Naive thymus-derived CD4-positive, alpha-beta T cell (primary cell): ENCODE data around the gene TRAPPC3. TPM values are rescaled to one million over a fixed set of nuclear protein-coding genes. Genes with fewer than 3 reads are reported as not detected.

ENCODE experiments used
- ATAC-seq: fragments of 150-1000 bp; cut with Tn5 transposase; 2 replicates; pipeline ENCODE4 v1.10.0; 2021; ENCODE audit warnings: mild to moderate bottlenecking, moderate library complexity
- CTCF ChIA-PET: fragments of 350-600 bp; sonication (Branson Sonifier 250); formaldehyde crosslinking; loops from one replicate; lab custom pipeline; 2021; ENCODE audit warnings: antibody characterized with exemption; lab: Charles Lee
- POLR2A ChIA-PET: fragments of 350-600 bp; sonication (Branson Sonifier 250); formaldehyde crosslinking; loops from one replicate; lab custom pipeline; 2021; ENCODE audit warnings: antibody characterized with exemption, inconsistent platforms; lab: Charles Lee
- DNase-seq, 9 donors: peaks; one replicate each; pipeline versions ENCODE4 v3.0.0 to v3.0.0-alpha.2; 2020 to 2022; ENCODE audit warnings: mixed read lengths in 1 of 9
- H3K27ac ChIP-seq: one replicate; pipeline ENCODE4 v1.7.0; 2013; ENCODE audit warnings: mild to moderate bottlenecking, low read depth, low read length, moderate library complexity
- H3K27me3 ChIP-seq, 2 donors: one replicate each; pipeline ENCODE4 v1.7.0; 2013; ENCODE audit warnings: low read length in 2 of 2, mild to moderate bottlenecking in 2 of 2, moderate library complexity in 2 of 2; ENCODE audit not compliant: control insufficient read depth in 2 of 2, insufficient read depth in 2 of 2
- H3K36me3 ChIP-seq, 3 experiments: 1 replicate in 2 of 3; 2 replicates in 1 of 3; pipeline ENCODE4 v1.7.0; 2013; ENCODE audit warnings: low read length in 3 of 3, mild to moderate bottlenecking in 3 of 3, moderate library complexity in 1 of 3; ENCODE audit not compliant: insufficient read depth in 3 of 3, control insufficient read depth in 2 of 3
- H3K4me1 ChIP-seq, 2 donors: one replicate each; pipeline ENCODE4 v1.7.0; 2013; ENCODE audit warnings: low read length in 2 of 2, mild to moderate bottlenecking in 2 of 2, moderate library complexity in 1 of 2; ENCODE audit not compliant: control insufficient read depth in 2 of 2, insufficient read depth in 2 of 2
- H3K4me3 ChIP-seq: 2 replicates; pipeline ENCODE4 v1.7.0; 2013; ENCODE audit warnings: mild to moderate bottlenecking, low read length
- H3K9me3 ChIP-seq, 3 experiments: 1 replicate in 2 of 3; 2 replicates in 1 of 3; pipeline ENCODE4 v1.7.0; 2013; ENCODE audit warnings: low read length in 3 of 3; ENCODE audit not compliant: control insufficient read depth in 2 of 3
- H3K27ac Mint-ChIP-seq, 9 donors: one replicate each; pipeline ENCODE4 v1.8.0; 2020 to 2022; ENCODE audit warnings: mixed read lengths in 9 of 9, mild to moderate bottlenecking in 8 of 9, moderate library complexity in 5 of 9, inconsistent platforms in 2 of 9
- H3K27me3 Mint-ChIP-seq, 5 donors: one replicate each; pipeline ENCODE4 v1.8.0; 2021 to 2022; ENCODE audit warnings: mixed read lengths in 5 of 5, mild to moderate bottlenecking in 1 of 5
- H3K36me3 Mint-ChIP-seq, 5 donors: one replicate each; pipeline ENCODE4 v1.8.0; 2020 to 2022; ENCODE audit warnings: mixed read lengths in 5 of 5, mild to moderate bottlenecking in 3 of 5, inconsistent platforms in 1 of 5
- H3K4me1 Mint-ChIP-seq, 7 donors: one replicate each; pipeline ENCODE4 v1.8.0; 2020 to 2022; ENCODE audit warnings: mixed read lengths in 7 of 7, mild to moderate bottlenecking in 3 of 7, inconsistent platforms in 1 of 7
- H3K4me3 Mint-ChIP-seq, 10 donors: one replicate each; pipeline ENCODE4 v1.8.0; 2020 to 2022; ENCODE audit warnings: mild to moderate bottlenecking in 10 of 10, mixed read lengths in 10 of 10, moderate library complexity in 6 of 10, inconsistent platforms in 2 of 10
- H3K9me3 Mint-ChIP-seq, 11 donors: one replicate each; pipeline ENCODE4 v1.8.0; 2020 to 2022; ENCODE audit warnings: mixed read lengths in 11 of 11, mild to moderate bottlenecking in 4 of 11, inconsistent platforms in 1 of 11, moderate library complexity in 1 of 11
- intact Hi-C, 2 donors: fragments of 100-400 bp; cut with micrococcal nuclease; formaldehyde crosslinking; loops; one replicate each; pipeline ENCODE4 v1.15.1; 2023
- polyA plus RNA-seq, 2 donors: library from polyadenylated mRNA; unstranded; fragments of 300-500 nt; fragmentation: Illumina TruSeq; gene quantifications; one replicate each; pipeline ENCODE4 v1.2.3, GENCODE V29; 2021
- total RNA-seq, 6 experiments: library from RNA in 5 of 6; stranded (reverse) in 5 of 6; gene quantifications; 1 replicate in 5 of 6; 2 replicates in 1 of 6; pipeline ENCODE4 v1.2.3 and lab custom pipeline; 2021 to 2026

Gene TRAPPC3
- total and polyA plus RNA-seq, 7 experiments from 2014 or later: 32.1 to 110 (median 49.0) TPM

GRCh38 chr1:36095760-36096405 lies 53.4 kb downstream of the TRAPPC3 start:
- intact Hi-C loops: no loop called here
- Histone ChIP-seq H3K4me1 (no peaks in the 10 kb centered on the region), H3K36me3 (peaks cover 0 to 60% (median 4%) of the 10 kb centered on the region in 3 experiments), H3K9me3 (no peaks in the 10 kb centered on the region), H3K27me3 (no peaks in the 10 kb centered on the region), H3K4me3 (no peak overlapping the region), H3K27ac (no peak overlapping the region)
- CTCF ChIA-PET: interaction anchor here (0.6 to 2.9 kb wide), 3 partner anchors 14 to 39 kb away, joined by 3 to 11 read pairs (median 3); no protein-coding TSS in a partner anchor
- no peak overlapping the region for H3K4me3 Mint-ChIP-seq
- no peak for DNase-seq
- H3K9me3 Mint-ChIP-seq: no peaks in the 10 kb centered on the region
- ATAC-seq: peak; percentile 26
- H3K4me1 Mint-ChIP-seq: peaks cover 8 to 18% (median 12%) of the 10 kb centered on the region in 7 donors
- H3K27me3 Mint-ChIP-seq: no peaks in the 10 kb centered on the region
- H3K36me3 Mint-ChIP-seq: peaks cover 0 to 29% (median 0%) of the 10 kb centered on the region in 5 donors
- H3K27ac Mint-ChIP-seq: peak overlapping the region in 2 of 9 donors; percentile 14 to 22
- POLR2A ChIA-PET: interaction anchor here (0.7 to 1.4 kb wide), 5 partner anchors 15 to 144 kb away, joined by 3 to 6 read pairs (median 3); partner anchors contain the start of gene THRAP3

GRCh38 chr1:36094621-36095061 lies 54.6 kb downstream of the TRAPPC3 start:
- Histone ChIP-seq H3K9me3 (no peaks in the 10 kb centered on the region), H3K36me3 (peaks cover 0 to 60% (median 4%) of the 10 kb centered on the region in 3 experiments)
- intact Hi-C loops: no loop called here

GRCh38 chr1:36093929-36094328 lies 55.4 kb downstream of the TRAPPC3 start:
- H3K4me1 ChIP-seq: peaks cover 6 to 12% of the 10 kb centered on the region in 2 donors

More at GRCh38 chr1:36094621-36095061, 54.6 kb downstream of the TRAPPC3 start:
- Histone ChIP-seq H3K27ac (no peak overlapping the region), H3K4me1 (peaks cover 2 to 8% of the 10 kb centered on the region in 2 donors), H3K27me3 (no peaks in the 10 kb centered on the region), H3K4me3 (no peak overlapping the region)
- Mint-ChIP-seq H3K9me3 (no peaks in the 10 kb centered on the region), H3K4me3 (no peak overlapping the region), H3K27ac (peak overlapping the region in 1 of 9 donors; percentile 20), H3K4me1 (peaks cover 7 to 26% (median 17%) of the 10 kb centered on the region in 7 donors), H3K27me3 (no peaks in the 10 kb centered on the region), H3K36me3 (peaks cover 0 to 29% (median 0%) of the 10 kb centered on the region in 5 donors)
- CTCF ChIA-PET: interaction anchor here (0.8 to 2.9 kb wide), 3 partner anchors 39 to 55 kb away, joined by 3 to 11 read pairs (median 3); no protein-coding TSS in a partner anchor
- POLR2A ChIA-PET: interaction anchor here (0.6 to 1.1 kb wide), 2 partner anchors 129 to 290 kb away, joined by 3 read pairs; partner anchors contain the start of gene THRAP3
- DNase-seq (no peak), ATAC-seq (no peak)

GRCh38 chr1:36093226-36093625 lies 56.1 kb downstream of the TRAPPC3 start:
- no peaks in the 10 kb centered on the region for H3K27me3 ChIP-seq
- Mint-ChIP-seq H3K4me3 (no peak overlapping the region), H3K4me1 (peaks cover 12 to 30% (median 21%) of the 10 kb centered on the region in 7 donors), H3K27me3 (no peaks in the 10 kb centered on the region), H3K27ac (no peak overlapping the region), H3K9me3 (peaks cover 0 to 2% (median 0%) of the 10 kb centered on the region in 11 donors), H3K36me3 (peaks cover 0 to 29% (median 0%) of the 10 kb centered on the region in 5 donors)
- ChIA-PET CTCF (interaction anchor here (1.7 kb wide), 1 partner anchor 47 kb away, joined by 3 read pairs; no protein-coding TSS in a partner anchor), POLR2A (interaction anchor here (1.0 kb wide), 1 partner anchor 42 kb away, joined by 4 read pairs; no protein-coding TSS in a partner anchor)
- intact Hi-C loops: no loop called here
- peaks cover 0 to 66% (median 4%) of the 10 kb centered on the region in 3 experiments for H3K36me3 ChIP-seq
- peaks cover 9 to 14% of the 10 kb centered on the region in 2 donors for H3K4me1 ChIP-seq
- H3K27ac ChIP-seq: no peak overlapping the region
- ATAC-seq (no peak), DNase-seq (no peak)
- no peak overlapping the region for H3K4me3 ChIP-seq
- no peaks in the 10 kb centered on the region for H3K9me3 ChIP-seq

More at GRCh38 chr1:36093929-36094328, 55.4 kb downstream of the TRAPPC3 start:
- Mint-ChIP-seq H3K36me3 (peaks cover 0 to 29% (median 0%) of the 10 kb centered on the region in 5 donors), H3K27ac (no peak overlapping the region), H3K27me3 (no peaks in the 10 kb centered on the region), H3K9me3 (peaks cover 0 to 2% (median 0%) of the 10 kb centered on the region in 11 donors), H3K4me3 (no peak overlapping the region), H3K4me1 (peaks cover 12 to 30% (median 21%) of the 10 kb centered on the region in 7 donors)
- CTCF ChIA-PET: interaction anchor here (2.9 kb wide), 1 partner anchor 41 kb away, joined by 11 read pairs; no protein-coding TSS in a partner anchor
- intact Hi-C loops: no loop called here
- H3K27ac ChIP-seq: no peak overlapping the region
- H3K4me3 ChIP-seq: no peak overlapping the region
- H3K9me3 ChIP-seq: no peaks in the 10 kb centered on the region
- peaks cover 0 to 64% (median 4%) of the 10 kb centered on the region in 3 experiments for H3K36me3 ChIP-seq
- DNase-seq (no peak), ATAC-seq (no peak)
- POLR2A ChIA-PET: interaction anchor here (0.5 to 1.0 kb wide), 3 partner anchors 41 to 291 kb away, joined by 3 to 4 read pairs (median 3); no protein-coding TSS in a partner anchor
- H3K27me3 ChIP-seq: no peaks in the 10 kb centered on the region

- H3K4me1 ChIP-seq: peaks cover 11 to 16% of the 10 kb centered on the region in 2 donors
- no peak overlapping the region for H3K4me3 ChIP-seq
- no peak for DNase-seq
- ATAC-seq: no peak
- H3K27ac ChIP-seq: no peak overlapping the region
- ChIA-PET CTCF (interaction anchor here (0.6 to 1.7 kb wide), 2 partner anchors 47 to 141 kb away, joined by 3 read pairs; no protein-coding TSS in a partner anchor), POLR2A (interaction anchor here (0.5 kb wide), 2 partner anchors 130 to 197 kb away, joined by 4 read pairs; no protein-coding TSS in a partner anchor)
- no peak overlapping the region for H3K27ac Mint-ChIP-seq
- no peaks in the 10 kb centered on the region for H3K27me3 ChIP-seq
- peaks cover 0 to 29% (median 0%) of the 10 kb centered on the region in 5 donors for H3K36me3 Mint-ChIP-seq
- no peaks in the 10 kb centered on the region for H3K9me3 ChIP-seq
- intact Hi-C loops: no loop called here
- H3K27me3 Mint-ChIP-seq: no peaks in the 10 kb centered on the region
- H3K4me1 Mint-ChIP-seq: peaks cover 12 to 30% (median 21%) of the 10 kb centered on the region in 7 donors
- no peak overlapping the region for H3K4me3 Mint-ChIP-seq
- H3K36me3 ChIP-seq: peaks cover 0 to 66% (median 4%) of the 10 kb centered on the region in 3 experiments
- H3K9me3 Mint-ChIP-seq: peaks cover 0 to 2% (median 0%) of the 10 kb centered on the region in 11 donors
These were observed 56.5 kb downstream of the TRAPPC3 start for GRCh38 chr1:36092798-36093185.

GRCh38 chr1:36092166-36092797 lies 57.0 kb downstream of the TRAPPC3 start:
- intact Hi-C loops: no loop called here
- H3K36me3 ChIP-seq: peaks cover 0 to 66% (median 4%) of the 10 kb centered on the region in 3 experiments

More at GRCh38 chr1:36092166-36092797, 57.0 kb downstream of the TRAPPC3 start:
- ATAC-seq: no peak
- no peak overlapping the region for H3K27ac ChIP-seq
- ChIA-PET CTCF (interaction anchor here (0.6 to 1.7 kb wide), 2 partner anchors 48 to 142 kb away, joined by 3 read pairs; no protein-coding TSS in a partner anchor), POLR2A (interaction anchor here (0.5 kb wide), 2 partner anchors 131 to 197 kb away, joined by 4 read pairs; no protein-coding TSS in a partner anchor)
- H3K4me1 ChIP-seq: peaks cover 11 to 16% of the 10 kb centered on the region in 2 donors
- Mint-ChIP-seq H3K4me3 (peak overlapping the region in 1 of 10 donors; percentile 64), H3K36me3 (peaks cover 0 to 29% (median 0%) of the 10 kb centered on the region in 5 donors), H3K27ac (peak overlapping the region in 2 of 9 donors; percentile 48 to 61), H3K9me3 (peaks cover 0 to 2% (median 0%) of the 10 kb centered on the region in 11 donors), H3K27me3 (no peaks in the 10 kb centered on the region), H3K4me1 (peaks cover 12 to 30% (median 21%) of the 10 kb centered on the region in 7 donors)
- no peaks in the 10 kb centered on the region for H3K9me3 ChIP-seq
- no peaks in the 10 kb centered on the region for H3K27me3 ChIP-seq
- H3K4me3 ChIP-seq: no peak overlapping the region
- no peak for DNase-seq
